Colon (tissue), 2 donors: ENCODE results near the gene FOXD4.
"Not testable (repeated sequence)": the region's sequence is repeated elsewhere in the genome, so short reads cannot be mapped to it uniquely, and the experiment has no call there.

Experiments
- FAIRE-seq: peaks from 2 replicates; lab custom pipeline; 2012; peaks lifted over from hg19 to GRCh38; lab: Jason Lieb, UNC
- donor health status: control.
- donor health status: control.

FOXD4 gene

DNA sequence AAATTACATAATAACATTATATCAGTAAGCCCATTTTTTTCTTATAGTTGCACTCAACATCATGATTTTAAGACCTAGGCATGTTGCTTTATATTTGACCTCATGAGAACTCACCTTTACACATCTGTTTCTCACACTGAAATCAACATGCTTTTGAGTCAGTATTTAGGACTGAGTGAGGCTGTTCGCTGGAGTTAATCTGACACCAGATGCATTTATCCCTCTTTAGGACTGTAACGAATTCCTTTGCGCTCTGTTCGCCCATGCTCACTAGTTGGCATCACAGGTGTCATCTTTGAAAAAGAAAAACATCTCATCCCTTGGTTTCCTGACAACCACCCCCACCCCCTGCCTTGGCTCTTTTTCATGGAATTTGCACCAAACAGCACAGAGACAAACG is 24.3 kb downstream of the FOXD4 start:
- FAIRE-seq: not testable (repeated sequence)

DNA sequence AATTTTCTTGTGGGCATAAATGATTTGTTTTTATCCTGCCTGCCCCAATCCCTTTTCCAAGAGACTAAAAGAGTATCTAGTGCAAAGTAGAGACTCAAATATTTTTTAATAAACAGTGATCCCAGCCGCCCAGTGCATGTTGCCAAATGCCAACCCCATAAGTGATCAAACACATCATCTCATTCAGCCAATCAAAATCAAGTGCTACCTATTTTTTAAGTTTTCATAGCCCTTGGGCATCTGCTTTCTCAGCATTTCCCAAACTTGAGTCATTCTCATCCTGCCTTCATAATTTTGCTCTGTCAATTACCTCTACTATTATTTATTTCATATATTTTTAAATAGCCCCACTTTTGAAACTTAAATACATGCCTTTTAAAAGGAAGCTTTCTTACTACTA is 27.4 kb downstream of the FOXD4 start:
- not testable (repeated sequence) for FAIRE-seq

- not testable (repeated sequence) for FAIRE-seq
Measured at GRCh38 chr9:88396-89037, 29.7 kb downstream of the FOXD4 start.

DNA sequence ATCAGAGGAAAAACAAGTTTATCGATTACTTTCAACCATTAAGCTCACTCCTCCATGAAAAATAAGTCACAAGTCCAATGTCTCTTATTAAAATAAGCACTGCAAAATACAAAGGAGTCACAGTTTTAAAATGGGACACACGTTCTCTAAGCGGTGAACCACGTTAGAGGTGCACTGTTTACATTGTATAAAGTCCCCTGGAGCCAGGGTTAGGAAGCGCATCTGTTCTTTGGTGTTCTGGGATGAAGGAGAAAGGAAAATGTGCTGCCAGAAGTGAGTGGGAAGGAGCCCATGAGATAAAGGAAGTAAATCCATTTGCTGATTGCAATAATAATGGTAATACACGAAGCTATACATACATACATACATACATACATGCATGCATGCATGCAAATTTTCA is 30.4 kb downstream of the FOXD4 start:
- FAIRE-seq: not testable (repeated sequence)

GRCh38 chr9:87105-87504 is 31.1 kb downstream of the FOXD4 start:
- FAIRE-seq: not testable (repeated sequence)

DNA sequence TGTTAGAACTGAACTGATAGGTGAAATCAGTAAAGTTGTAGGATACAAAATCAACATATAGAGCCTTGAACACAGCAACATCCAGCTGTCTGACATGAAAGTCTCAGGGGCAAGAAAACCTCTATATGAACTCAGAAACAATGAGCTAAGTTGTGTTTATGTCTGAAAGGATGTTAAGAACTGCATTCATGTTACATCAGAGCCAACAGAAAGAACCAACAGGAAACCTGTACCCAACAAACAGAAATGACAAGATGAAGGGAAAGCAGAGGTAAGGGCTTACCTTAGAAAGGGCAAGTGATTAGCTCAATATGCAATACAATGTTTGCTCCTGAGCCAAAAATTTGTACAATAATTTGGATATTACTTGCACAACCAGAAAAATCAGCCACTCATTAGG is 31.5 kb downstream of the FOXD4 start:
- not testable (repeated sequence) for FAIRE-seq

DNA sequence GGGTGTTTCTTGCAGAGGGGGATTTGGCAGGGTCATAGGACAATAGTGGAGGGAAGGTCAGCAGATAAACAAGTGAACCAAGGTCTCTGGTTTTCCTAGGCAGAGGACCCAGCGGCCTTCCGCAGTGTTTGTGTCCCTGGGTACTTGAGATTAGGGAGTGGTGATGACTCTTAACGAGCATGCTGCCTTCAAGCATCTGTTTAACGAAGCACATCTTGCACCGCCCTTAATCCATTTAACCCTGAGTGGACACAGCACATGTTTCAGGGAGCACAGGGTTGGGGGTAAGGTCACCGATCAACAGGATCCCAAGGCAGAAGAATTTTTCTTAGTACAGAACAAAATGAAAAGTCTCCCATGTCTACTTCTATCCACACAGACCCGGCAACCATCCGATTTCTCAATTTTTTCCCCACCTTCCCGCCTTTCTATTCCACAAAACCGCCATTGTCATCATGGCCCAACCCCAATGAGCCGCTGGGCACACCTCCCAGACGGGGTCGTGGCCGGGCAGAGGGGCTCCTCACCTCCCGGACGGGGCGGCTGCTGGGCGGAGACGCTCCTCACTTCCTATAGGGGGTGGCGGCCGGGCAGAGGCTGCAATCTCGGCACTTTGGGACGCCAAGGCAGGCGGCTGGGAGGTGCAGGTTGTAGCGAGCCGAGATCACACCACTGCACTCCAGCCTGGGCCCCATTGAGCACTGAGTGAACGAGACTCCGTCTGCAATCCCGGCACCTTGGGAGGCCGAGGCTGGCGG is 35.1 kb downstream of the FOXD4 start:
- not testable (repeated sequence) for FAIRE-seq

DNA sequence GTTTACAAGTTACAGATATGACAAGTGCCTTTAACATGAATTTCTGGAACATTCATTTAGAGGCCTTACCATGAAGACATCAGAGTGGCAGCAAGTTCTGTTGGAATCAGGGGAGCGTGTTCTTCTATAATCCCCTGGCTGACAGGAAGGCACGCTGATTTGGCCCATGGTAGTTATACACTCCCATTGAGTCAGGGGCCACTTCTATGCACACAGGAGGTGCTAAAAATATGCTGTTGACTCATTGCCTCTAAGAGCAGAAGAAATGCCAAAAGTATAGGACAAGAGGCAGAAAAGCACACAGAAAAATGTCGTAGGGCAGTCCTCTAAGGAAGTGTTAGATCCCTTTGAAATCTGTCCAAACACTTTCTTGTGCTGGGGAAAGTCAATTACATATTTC is 39.9 kb downstream of the FOXD4 start:
- not testable (repeated sequence) for FAIRE-seq

DNA sequence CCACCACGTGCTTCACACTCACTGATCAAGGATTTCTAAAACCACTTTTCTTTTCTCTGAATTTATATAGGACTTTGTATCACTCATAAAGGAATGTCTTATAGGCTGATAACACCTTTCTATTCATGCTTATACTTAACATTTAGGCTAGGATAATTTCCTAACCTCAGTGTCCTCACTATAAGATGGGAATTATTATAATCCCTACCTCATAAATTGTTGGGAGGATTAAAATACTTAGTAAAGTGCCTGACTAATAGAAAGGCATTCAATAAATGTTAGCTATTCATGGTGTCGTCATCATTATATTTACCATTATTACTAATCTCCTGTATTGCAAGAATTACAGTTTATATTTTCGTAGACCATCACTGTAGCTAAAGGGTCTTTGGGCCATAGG is 41.8 kb downstream of the FOXD4 start:
- not testable (repeated sequence) for FAIRE-seq

GRCh38 chr9:73900-74525 is 44.2 kb downstream of the FOXD4 start:
- FAIRE-seq: not testable (repeated sequence)

DNA sequence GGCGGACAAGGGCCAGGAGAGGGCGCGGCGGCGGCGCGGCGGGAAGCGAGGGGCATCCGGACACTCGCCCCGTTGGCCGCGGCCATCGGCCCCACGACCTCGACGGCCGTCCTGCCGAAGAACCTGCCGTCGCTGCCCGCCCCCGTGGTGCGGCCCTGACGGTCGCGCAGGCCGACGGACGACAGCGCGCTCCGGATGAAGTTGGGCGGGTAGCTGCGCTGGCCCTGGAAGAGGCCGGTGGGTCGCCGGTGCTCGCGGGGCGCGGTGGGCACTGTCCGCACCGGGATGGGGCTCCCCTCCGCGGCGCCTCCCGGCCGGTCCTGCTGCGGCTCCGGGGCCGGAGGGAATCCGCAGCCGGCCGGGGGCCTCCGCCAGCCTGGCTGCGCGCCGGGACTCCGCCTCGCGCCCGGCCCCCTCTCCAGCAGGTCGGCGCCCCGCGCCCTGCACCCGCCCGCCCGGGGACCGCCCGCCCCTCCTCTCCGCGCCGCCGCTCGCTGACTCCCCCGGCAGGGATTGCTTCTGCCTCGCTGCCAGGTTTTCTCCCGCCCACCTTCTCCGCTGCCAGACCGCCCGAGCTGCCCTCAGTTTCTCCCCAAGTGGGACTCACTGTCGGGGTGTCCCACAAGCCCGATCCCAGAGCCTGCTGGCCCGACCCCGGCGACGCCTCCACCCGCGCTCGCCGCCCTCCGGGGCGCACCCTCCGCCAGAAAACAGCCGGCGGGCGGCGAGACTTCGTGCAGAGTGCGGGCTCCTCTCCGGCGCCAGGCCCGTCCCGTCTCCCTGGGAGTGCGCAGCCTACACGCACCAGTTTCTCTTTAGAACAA is 44.9 kb downstream of the FOXD4 start:
- FAIRE-seq: not testable (repeated sequence)
